HG02943 (cell line): Measurements from ENCODE around the gene GAD2.

Experiments
- ATAC-seq: cut with Tn5 transposase; IDR thresholded peaks from one replicate; pipeline ENCODE4 v1.9.1; 2021; ENCODE audit warnings: mild to moderate bottlenecking, low read depth, moderate library complexity; ENCODE audit not compliant: unreplicated experiment

The GAD2 gene

GRCh38 chr10:26216585-26217395 lies at the start of gene GAD2:
Gene GAD2, plus strand, starts transcription at chr10:26216774. Its CDS starts 36 bp downstream, at chr10:26216810.
- no peak for ATAC-seq

- no peak for ATAC-seq
Observed at GRCh38 chr10:26169466-26169865, 47.1 kb upstream of the GAD2 start.

GRCh38 chr10:26172131-26172530 lies 44.4 kb upstream of the GAD2 start:
- no peak for ATAC-seq

- ATAC-seq, result no peak
Observed at GRCh38 chr10:26173837-26174236, 42.7 kb upstream of the GAD2 start.

DNA sequence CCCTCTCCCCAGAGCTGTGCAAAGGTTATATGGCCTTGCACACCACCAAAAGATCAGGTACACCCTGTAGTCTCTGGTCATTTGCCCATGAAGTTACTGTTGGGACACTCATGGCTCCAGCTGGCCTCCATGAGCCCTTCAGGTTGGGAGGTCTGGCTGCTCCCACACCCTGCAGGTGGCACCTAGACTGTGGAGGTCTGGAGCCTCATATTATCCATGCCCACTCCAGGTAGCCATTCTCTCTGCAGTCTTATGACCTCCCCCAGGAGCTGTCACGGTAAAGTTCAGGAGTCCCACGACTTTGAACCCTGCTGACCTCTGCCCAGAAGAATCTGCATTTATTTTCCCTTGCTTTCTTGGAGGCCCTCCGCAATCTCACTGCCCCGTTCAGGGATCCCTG lies 39.2 kb upstream of the GAD2 start:
- no peak for ATAC-seq

- ATAC-seq, result no peak
Observed at GRCh38 chr10:26194275-26194674, 22.3 kb upstream of the GAD2 start.

DNA sequence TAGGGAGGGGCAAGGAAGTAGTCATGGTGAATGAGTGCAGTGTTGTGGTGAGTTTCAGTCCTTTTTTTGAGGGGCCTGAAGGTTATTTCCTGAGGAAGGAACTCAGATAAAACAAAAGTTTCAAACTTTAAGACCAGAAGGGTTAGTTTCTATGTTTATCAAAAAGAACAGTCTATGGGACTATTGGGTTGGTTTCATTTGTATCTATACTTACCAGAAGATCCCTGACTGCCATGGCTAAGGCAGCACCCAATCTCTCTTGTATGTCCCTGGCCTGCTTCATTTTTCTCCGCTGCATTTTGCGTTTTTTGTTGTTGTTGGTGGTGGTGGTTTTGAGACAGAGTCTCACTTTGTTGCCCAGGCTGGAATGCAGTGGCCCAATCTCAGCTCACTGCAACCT lies 19.3 kb upstream of the GAD2 start:
- no peak for ATAC-seq

- ATAC-seq, result no peak
Observed at GRCh38 chr10:26198119-26198518, 18.5 kb upstream of the GAD2 start.

GRCh38 chr10:26199841-26200240 lies 16.7 kb upstream of the GAD2 start:
- no peak for ATAC-seq

DNA sequence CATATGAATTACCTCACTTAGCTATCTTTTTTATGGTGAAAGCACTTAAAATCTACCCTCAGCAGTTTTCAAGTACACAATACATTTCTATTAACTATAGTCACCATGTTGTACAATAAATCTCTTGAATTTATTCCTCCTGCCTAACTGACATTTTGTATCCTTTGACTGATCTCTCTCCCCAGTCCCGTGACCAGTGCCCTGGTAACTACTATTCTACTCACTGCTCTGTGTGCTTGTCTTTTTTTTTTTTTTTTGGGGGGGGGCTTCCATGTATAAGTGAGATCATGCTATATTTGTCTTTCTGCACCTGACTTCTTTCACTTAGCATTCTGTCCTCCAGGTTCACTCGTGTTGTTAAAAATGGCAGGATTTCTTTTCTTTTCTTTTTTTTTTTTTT lies 11.4 kb upstream of the GAD2 start:
- ATAC-seq, result no peak

GRCh38 chr10:26211781-26212444 lies 4.7 kb upstream of the GAD2 start:
- no peak for ATAC-seq

DNA sequence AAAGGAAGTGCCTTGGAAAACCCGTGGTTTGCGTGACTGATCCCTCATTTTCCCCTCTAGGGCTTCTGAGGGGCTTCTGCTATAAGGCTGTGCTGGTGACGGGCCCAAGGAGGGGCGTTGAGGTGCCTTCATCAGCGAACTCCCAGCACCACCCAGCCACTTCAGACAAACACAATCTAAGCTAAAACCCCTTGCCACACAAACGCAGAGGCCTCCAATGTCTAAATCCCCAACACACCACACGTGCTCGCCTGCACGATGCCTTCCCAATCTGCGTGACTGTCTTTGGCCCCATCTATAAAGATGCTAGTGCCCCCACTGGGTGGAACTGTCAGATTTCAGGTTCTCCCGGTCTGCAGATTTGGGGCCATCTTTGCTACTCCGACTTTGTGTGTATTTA lies 4.1 kb upstream of the GAD2 start:
- no peak for ATAC-seq

DNA sequence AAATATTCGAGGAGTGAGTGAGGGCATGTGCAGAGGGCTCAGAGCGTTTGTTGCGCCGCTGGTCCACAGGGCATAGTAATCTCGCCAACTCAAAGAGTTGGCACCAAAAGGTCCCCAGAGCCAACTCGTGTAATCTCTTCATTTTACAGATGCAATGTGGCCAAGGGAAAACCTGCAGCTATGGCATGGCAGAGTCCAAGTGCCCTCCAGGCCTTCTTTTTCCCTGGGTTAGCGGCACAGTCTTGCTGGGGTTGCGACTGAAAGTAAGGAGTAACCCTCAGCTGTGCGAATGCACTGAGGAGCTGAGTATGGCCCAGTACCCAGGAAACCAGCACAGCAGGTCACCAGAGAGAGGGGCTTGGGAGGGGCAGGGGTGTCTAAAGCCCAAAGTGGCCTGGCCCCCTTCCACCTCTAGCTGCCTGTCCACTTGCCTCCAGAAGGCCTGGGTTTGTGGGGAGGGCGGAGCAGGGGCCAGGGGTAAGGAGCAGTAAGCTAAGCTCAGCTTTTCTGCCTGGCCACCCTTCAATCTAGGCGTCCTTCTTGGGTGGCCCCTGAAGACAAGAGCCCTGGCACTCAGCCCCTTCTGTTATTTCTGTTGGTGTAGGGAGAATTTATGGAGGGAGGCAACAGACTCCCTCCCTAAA lies 3.3 kb upstream of the GAD2 start:
- no peak for ATAC-seq

- no peak for ATAC-seq
Observed at GRCh38 chr10:26214004-26214403, 2.6 kb upstream of the GAD2 start.

- no peak for ATAC-seq
Observed at GRCh38 chr10:26214551-26215395, 1.8 kb upstream of the GAD2 start.

GRCh38 chr10:26215396-26215934 lies 1.1 kb upstream of the GAD2 start:
- ATAC-seq, result no peak

DNA sequence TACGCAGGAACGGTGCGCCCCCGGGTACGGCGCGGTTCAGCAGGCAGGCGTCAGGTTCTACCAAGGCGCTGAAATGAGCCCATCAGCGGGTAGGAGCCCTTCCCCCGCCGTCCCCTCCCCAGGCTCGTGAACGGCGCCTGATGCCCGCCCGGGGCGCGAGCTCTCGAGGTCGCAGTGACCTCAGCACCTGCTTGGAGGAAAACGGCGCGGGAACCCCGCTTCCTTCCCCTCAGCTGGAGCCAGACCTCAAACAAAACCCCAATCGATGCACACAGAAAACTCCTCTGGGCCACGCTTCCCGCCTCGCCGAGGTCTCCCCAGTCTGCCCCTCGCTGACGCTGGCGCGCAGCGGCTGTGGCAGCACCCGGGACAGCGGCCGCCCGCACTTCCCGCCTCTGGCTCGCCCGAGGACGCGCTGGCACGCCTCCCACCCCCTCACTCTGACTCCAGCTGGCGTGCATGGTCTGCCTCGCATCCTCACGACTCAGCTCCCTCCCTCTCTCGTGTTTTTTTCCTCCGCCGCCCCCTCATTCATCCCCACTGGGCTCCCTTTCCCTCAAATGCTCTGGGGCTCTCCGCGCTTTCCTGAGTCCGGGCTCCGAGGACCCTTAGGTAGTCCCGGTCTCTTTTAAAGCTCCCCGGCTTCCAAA lies 514 bp upstream of the GAD2 start:
- ATAC-seq, result no peak

GRCh38 chr10:26217396-26218086 lies 967 bp downstream of the GAD2 start:
- ATAC-seq, result no peak

- ATAC-seq, result no peak
Observed at GRCh38 chr10:26219676-26220075, 3.1 kb downstream of the GAD2 start.
